A673 (cell line): Measurements from ENCODE around the gene TENM3. TPM values are rescaled to one million over a fixed set of nuclear protein-coding genes. Genes with fewer than 3 reads are reported as not detected.

ENCODE experiments used
- BruUV-seq: library from RNA; stranded (reverse); fragments of 400-500 nt; replicated peaks from 2 replicates; lab custom pipeline; 2021; lab: Mats Ljungman, UMichigan
- CTCF ChIA-PET: fragments of 300-600 bp; sonication (Branson Sonifier 250); formaldehyde crosslinking; loops from one replicate; lab custom pipeline; 2022; ENCODE audit warnings: antibody characterized with exemption; lab: Charles Lee
- POLR2A ChIA-PET: fragments of 300-600 bp; sonication (Branson Sonifier 250); formaldehyde crosslinking; loops from one replicate; lab custom pipeline; 2022; ENCODE audit warnings: antibody characterized with exemption; ENCODE audit not compliant: low non-redundant PET; lab: Charles Lee
- DNase-seq: peaks from one replicate; pipeline ENCODE4 v3.0.0-alpha.2; 2015; ENCODE audit warnings: low spot score
- H3K27ac ChIP-seq: fragments of 200-600 bp; sonication (generic); 2 replicates; pipeline ENCODE4 v1.5.1; 2016; ENCODE audit warnings: mixed run types, low read depth, mild to moderate bottlenecking, mixed read lengths, antibody characterized with exemption, low read length; ENCODE audit not compliant: poor library complexity, severe bottlenecking
- H3K27me3 ChIP-seq: fragments of 200-600 bp; sonication (generic); replicated peaks from 2 replicates; pipeline ENCODE4 v1.6.1; 2017; ENCODE audit warnings: mixed run types, low read depth, mild to moderate bottlenecking, mixed read lengths, antibody characterized with exemption, low read length; ENCODE audit not compliant: insufficient read depth, poor library complexity
- H3K36me3 ChIP-seq: fragments of 200-600 bp; sonication (generic); 2 replicates; pipeline ENCODE4 v1.6.1; 2016; ENCODE audit warnings: mixed run types, mild to moderate bottlenecking, mixed read lengths, antibody characterized with exemption, low read length; ENCODE audit not compliant: insufficient read depth, poor library complexity, severe bottlenecking
- H3K4me1 ChIP-seq: fragments of 200-600 bp; sonication (generic); 2 replicates; pipeline ENCODE4 v1.6.1; 2017; ENCODE audit warnings: mixed run types, mild to moderate bottlenecking, mixed read lengths, antibody characterized with exemption, low read length; ENCODE audit not compliant: insufficient read depth, poor library complexity, severe bottlenecking
- H3K4me3 ChIP-seq: fragments of 200-600 bp; sonication (generic); 2 replicates; pipeline ENCODE4 v1.5.1; 2016; ENCODE audit warnings: low read depth, mixed run types, mild to moderate bottlenecking, mixed read lengths, low read length; ENCODE audit not compliant: poor library complexity, severe bottlenecking
- H3K9me3 ChIP-seq: fragments of 200-600 bp; sonication (generic); 2 replicates; pipeline ENCODE4 v1.6.1; 2016; ENCODE audit warnings: mixed run types, low read depth, mild to moderate bottlenecking, mixed read lengths, antibody characterized with exemption, low read length; ENCODE audit not compliant: poor library complexity, severe bottlenecking
- CTCF ChIP-seq: fragments of 300-800, 200-600 bp; sonication (generic); conservative IDR thresholded peaks from 2 replicates; pipeline ENCODE4 v1.5.1; 2017; ENCODE audit warnings: low read depth, mild to moderate bottlenecking, antibody characterized with exemption, low read length, moderate library complexity, mixed read lengths
- EZH2 ChIP-seq: fragments of 200-600 bp; sonication (generic); IDR thresholded peaks from 2 replicates; pipeline ENCODE4 v1.6.1; 2017; ENCODE audit warnings: borderline replicate concordance, low read depth, mild to moderate bottlenecking, mixed read lengths, antibody characterized with exemption, low read length; ENCODE audit not compliant: poor library complexity, severe bottlenecking
- intact Hi-C: fragments of 100-400 bp; cut with micrococcal nuclease; formaldehyde crosslinking; loops from one replicate; pipeline ENCODE4 v1.10.0; 2022; ENCODE audit not compliant: unreplicated experiment
- total RNA-seq: library from RNA; stranded (reverse); gene quantifications from 2 replicates; pipeline ENCODE4 v1.2.3, GENCODE V29; 2021

TENM3 gene
- total RNA-seq, 1 experiment from 2014 or later = 26.4 TPM

DNA sequence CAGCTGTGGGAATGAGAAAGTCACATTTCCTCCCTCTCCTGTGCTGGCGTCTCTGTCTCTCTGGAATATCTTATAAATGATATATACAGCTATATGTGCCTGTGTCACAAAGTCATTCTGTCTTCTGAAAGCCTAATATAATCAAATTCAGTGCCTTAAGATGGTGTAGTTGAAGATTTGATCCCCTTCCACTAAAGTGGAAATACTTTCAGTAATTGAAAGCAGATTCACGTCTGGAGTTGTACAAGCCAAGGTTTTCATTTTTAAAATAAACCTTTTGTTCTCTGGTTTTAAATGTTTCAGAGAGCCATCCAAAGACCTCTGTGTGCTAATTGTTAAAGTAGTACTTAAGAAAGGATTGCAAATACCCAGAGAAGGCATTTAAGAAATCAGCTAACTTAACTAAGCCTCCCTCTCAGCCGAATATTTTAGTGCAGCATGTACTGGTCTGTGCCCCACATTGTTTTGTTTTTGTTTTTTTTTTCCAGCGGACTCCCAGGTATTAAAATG is 206.8 kb downstream of the TENM3 start:
- no peak for DNase-seq
- POLR2A ChIA-PET = no interaction called here
- no peaks in the 10 kb centered on the region for H3K36me3 ChIP-seq
- peak overlapping the region; percentile 62 for H3K4me3 ChIP-seq
- intact Hi-C loops = loop anchor here (10.0 kb wide), 2 partner anchors 315 to 885 kb away; no protein-coding TSS in a partner anchor
- CTCF ChIA-PET = interaction anchor here (0.7 kb wide), 1 partner anchor 468 kb away, joined by 3 read pairs; no protein-coding TSS in a partner anchor
- no peaks in the 10 kb centered on the region for H3K9me3 ChIP-seq
- no peak for TF ChIP-seq EZH2
- no peak for TF ChIP-seq CTCF
- H3K4me1 ChIP-seq = peaks cover 8% of the 10 kb centered on the region
- no peak overlapping the region for H3K27ac ChIP-seq
- peaks cover 41% of the 10 kb centered on the region for H3K27me3 ChIP-seq
- no TSS peak for BruUV-seq

- POLR2A ChIA-PET = no interaction called here
- intact Hi-C loops = no loop called here
- no peak overlapping the region for H3K4me3 ChIP-seq
These were observed 208.2 kb downstream of the TENM3 start for GRCh38 chr4:182451441-182451840.

GRCh38 chr4:182453830-182454229 is 210.6 kb downstream of the TENM3 start:
- H3K4me3 ChIP-seq = no peak overlapping the region
- ChIA-PET CTCF (no interaction called here), POLR2A (no interaction called here)
- no TSS peak for BruUV-seq
- no peak for TF ChIP-seq CTCF
- no peak for TF ChIP-seq EZH2
- H3K4me1 ChIP-seq = peaks cover 4% of the 10 kb centered on the region
- intact Hi-C loops = no loop called here
- no peak overlapping the region for H3K27ac ChIP-seq
- peaks cover 16% of the 10 kb centered on the region for H3K27me3 ChIP-seq
- H3K9me3 ChIP-seq = no peaks in the 10 kb centered on the region
- H3K36me3 ChIP-seq = no peaks in the 10 kb centered on the region
- DNase-seq = no peak

More at GRCh38 chr4:182451441-182451840, 208.2 kb downstream of the TENM3 start:
- peaks cover 35% of the 10 kb centered on the region for H3K27me3 ChIP-seq
- CTCF ChIA-PET = no interaction called here
- no peak for DNase-seq
- BruUV-seq = no TSS peak
- H3K36me3 ChIP-seq = no peaks in the 10 kb centered on the region
- no peak overlapping the region for H3K27ac ChIP-seq
- H3K4me1 ChIP-seq = peaks cover 8% of the 10 kb centered on the region
- H3K9me3 ChIP-seq = no peaks in the 10 kb centered on the region
- no peak for TF ChIP-seq CTCF
- TF ChIP-seq EZH2 = no peak
